Loucy (cell line): ENCODE measurements around the gene TNNT3.

Experiments
- H2AFZ ChIP-seq: fragments of 200-600 bp; sonication (generic); 2 replicates; pipeline ENCODE4 v1.6.0; 2016; ENCODE audit warnings: antibody characterized with exemption, mild to moderate bottlenecking, low read length, moderate library complexity
- H3F3A ChIP-seq: fragments of 200-600 bp; 2 replicates; pipeline ENCODE4 v1.6.0; 2016; ENCODE audit warnings: antibody characterized with exemption, low read depth, mild to moderate bottlenecking
- H3K27me3 ChIP-seq: fragments of 200-600 bp; sonication (generic); 2 replicates; pipeline ENCODE4 v1.6.1; 2014; ENCODE audit warnings: low read length, mild to moderate bottlenecking; ENCODE audit not compliant: insufficient read depth, poor library complexity, severe bottlenecking
- H3K36me3 ChIP-seq: fragments of 200-600 bp; sonication (generic); 2 replicates; pipeline ENCODE4 v1.6.1; 2016; ENCODE audit warnings: low read length; ENCODE audit not compliant: insufficient read depth
- H3K4me1 ChIP-seq: fragments of 200-600 bp; sonication (generic); 2 replicates; pipeline ENCODE4 v1.5.1; 2014; ENCODE audit warnings: low read length, mild to moderate bottlenecking; ENCODE audit not compliant: insufficient read depth, poor library complexity, severe bottlenecking
- H3K4me2 ChIP-seq: fragments of 200-600 bp; sonication (generic); 2 replicates; pipeline ENCODE4 v1.6.0; 2014; ENCODE audit warnings: antibody characterized with exemption, low read length, low read depth, mild to moderate bottlenecking; ENCODE audit not compliant: poor library complexity, severe bottlenecking
- H3K4me3 ChIP-seq: fragments of 200-600 bp; sonication (generic); 2 replicates; pipeline ENCODE4 v1.5.1; 2014; ENCODE audit warnings: low read length, mild to moderate bottlenecking, mixed read lengths; ENCODE audit not compliant: poor library complexity, severe bottlenecking
- H3K79me2 ChIP-seq: fragments of 200-600 bp; sonication (generic); 2 replicates; pipeline ENCODE4 v1.6.1; 2014; ENCODE audit warnings: low read length; ENCODE audit not compliant: insufficient read depth
- H3K9ac ChIP-seq: fragments of 200-600 bp; sonication (generic); 2 replicates; pipeline ENCODE4 v1.6.0; 2014; ENCODE audit warnings: mild to moderate bottlenecking, low read depth, low read length, moderate library complexity; ENCODE audit not compliant: poor library complexity, severe bottlenecking
- H3K9me2 ChIP-seq: fragments of 200-600 bp; sonication (generic); replicated peaks from 2 replicates; pipeline ENCODE4 v1.6.1; 2016; ENCODE audit warnings: low read depth, low read length, mixed read lengths
- H3K9me3 ChIP-seq: fragments of 200-600 bp; sonication (generic); 2 replicates; pipeline ENCODE4 v1.6.1; 2014; ENCODE audit warnings: mild to moderate bottlenecking, antibody characterized with exemption, low read length, low read depth; ENCODE audit not compliant: insufficient read depth
- H4K20me1 ChIP-seq: fragments of 200-600 bp; sonication (generic); 2 replicates; pipeline ENCODE4 v1.6.0; 2014; ENCODE audit warnings: antibody characterized with exemption, low read length, mild to moderate bottlenecking; ENCODE audit not compliant: insufficient read depth, poor library complexity, severe bottlenecking
- CTCF ChIP-seq: fragments of 200-600 bp; sonication (generic); conservative IDR thresholded peaks from 2 replicates; pipeline ENCODE4 v1.5.1; 2014; ENCODE audit warnings: mild to moderate bottlenecking, antibody characterized with exemption, low read length
- EZH2phosphoT487 ChIP-seq: fragments of 200-600 bp; IDR thresholded peaks from 2 replicates; pipeline ENCODE4 v1.6.1; 2018; ENCODE audit warnings: antibody characterized with exemption, mild to moderate bottlenecking, moderate library complexity, borderline replicate concordance

Gene TNNT3

GRCh38 chr11:1936781-1937615 is 17.5 kb downstream of the TNNT3 start:
- TF ChIP-seq CTCF: no peak
- TF ChIP-seq EZH2phosphoT487: no peak
- H4K20me1 ChIP-seq: no peaks in the 10 kb centered on the region
- H2AFZ ChIP-seq: no peak overlapping the region
- H3K79me2 ChIP-seq: no peaks in the 10 kb centered on the region
- no peaks in the 10 kb centered on the region for H3K4me1 ChIP-seq
- H3K27me3 ChIP-seq: no peaks in the 10 kb centered on the region
- H3K9ac ChIP-seq: no peak overlapping the region
- H3K9me3 ChIP-seq: no peaks in the 10 kb centered on the region
- H3K9me2 ChIP-seq: no peaks in the 10 kb centered on the region
- H3K4me2 ChIP-seq: no peak overlapping the region
- H3K36me3 ChIP-seq: no peaks in the 10 kb centered on the region
- H3F3A ChIP-seq: no peaks in the 10 kb centered on the region
- H3K4me3 ChIP-seq: no peak overlapping the region

GRCh38 chr11:1937616-1938342 is 18.3 kb downstream of the TNNT3 start:
- H3K27me3 ChIP-seq: no peaks in the 10 kb centered on the region
- no peaks in the 10 kb centered on the region for H3F3A ChIP-seq
- TF ChIP-seq EZH2phosphoT487 (no peak), CTCF (no peak)

GRCh38 chr11:1938343-1939005 is 19.0 kb downstream of the TNNT3 start:
- Histone ChIP-seq H3K36me3 (no peaks in the 10 kb centered on the region), H3K9ac (no peak overlapping the region), H3F3A (no peaks in the 10 kb centered on the region), H3K9me2 (no peaks in the 10 kb centered on the region), H3K4me1 (peaks cover 6% of the 10 kb centered on the region), H3K79me2 (no peaks in the 10 kb centered on the region), H4K20me1 (no peaks in the 10 kb centered on the region), H3K9me3 (no peaks in the 10 kb centered on the region), H3K27me3 (no peaks in the 10 kb centered on the region), H2AFZ (no peak overlapping the region), H3K4me3 (no peak overlapping the region), H3K4me2 (no peak overlapping the region)
- TF ChIP-seq EZH2phosphoT487: no peak
- TF ChIP-seq CTCF: no peak

More at GRCh38 chr11:1937616-1938342, 18.3 kb downstream of the TNNT3 start:
- no peak overlapping the region for H2AFZ ChIP-seq
- no peaks in the 10 kb centered on the region for H3K9me3 ChIP-seq
- H3K79me2 ChIP-seq: no peaks in the 10 kb centered on the region
- H3K4me3 ChIP-seq: no peak overlapping the region
- H4K20me1 ChIP-seq: no peaks in the 10 kb centered on the region
- H3K4me1 ChIP-seq: peaks cover 6% of the 10 kb centered on the region
- H3K4me2 ChIP-seq: no peak overlapping the region
- H3K9ac ChIP-seq: no peak overlapping the region
- H3K9me2 ChIP-seq: no peaks in the 10 kb centered on the region
- H3K36me3 ChIP-seq: no peaks in the 10 kb centered on the region
